ENCODE results near the gene SLC4A1AP. TPM values are rescaled to one million over a fixed set of nuclear protein-coding genes. Genes with fewer than 3 reads are reported as not detected.

Gene SLC4A1AP
- total and polyA plus RNA-seq, 2 of the 13 experiments (the other 11 are each of a cell fraction or from before 2014, with no cell fraction given), result 15.3 to 44.6 TPM

DNA sequence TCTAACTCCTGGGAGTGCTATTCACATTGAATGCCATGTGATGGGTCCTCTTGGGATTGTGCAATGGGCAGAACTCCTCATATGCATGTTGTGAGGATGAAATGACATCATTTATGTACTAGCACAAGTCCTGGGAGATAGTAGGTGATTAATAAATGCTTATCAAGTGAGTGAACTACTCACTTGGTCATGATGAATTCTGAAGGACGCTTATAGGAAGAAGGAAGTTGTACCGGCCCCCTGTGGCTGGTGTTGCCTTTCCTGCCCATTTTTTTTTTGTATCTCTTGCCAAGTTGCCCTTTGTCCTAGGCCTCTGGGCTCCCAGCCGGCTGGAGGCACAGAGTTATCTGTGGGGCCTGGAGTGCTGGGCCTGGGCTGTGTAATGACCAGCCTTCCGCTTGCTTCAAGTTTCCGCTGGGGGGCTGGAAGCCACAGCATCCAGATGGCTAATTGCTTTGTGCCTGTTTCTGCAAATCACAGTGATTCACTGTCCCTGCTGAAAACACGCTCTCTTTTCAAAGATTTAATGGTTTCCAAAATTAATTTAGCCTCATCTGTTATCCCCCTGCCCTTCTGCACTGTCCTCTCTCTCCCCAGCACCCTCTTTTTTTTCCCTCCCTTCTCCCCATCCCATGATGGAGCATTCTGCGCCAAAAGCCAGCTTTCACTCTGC, 74.1 kb downstream of the SLC4A1AP start (continued):
- no peak; the same call in 1 of the 2 replicates for TF ChIP-seq ZNF782 (CRISPR knock-in tag; IDR thresholded peaks at IDR 0.05; ENCODE audit: borderline replicate concordance)
- 0 out of 2 replicates have a peak, but pooled peaks have one; percentile 59 for TF ChIP-seq ZSCAN12 (CRISPR knock-in tag; IDR thresholded peaks at IDR 0.05)
- no peak for TF ChIP-seq KLF6 (CRISPR knock-in tag; IDR thresholded peaks at IDR 0.05)
- no peak for TF ChIP-seq TBL1XR1 (IDR thresholded peaks at IDR 0.05; ENCODE audit: borderline replicate concordance, low read length, partially characterized antibody)
- TF ChIP-seq REPIN1 (CRISPR knock-in tag; IDR thresholded peaks at IDR 0.05; ENCODE audit: borderline replicate concordance, low read depth), result peak; percentile 11; the same call in 1 of the 2 replicates
- peak; percentile 49 for TF ChIP-seq RARA (CRISPR knock-in tag; IDR thresholded peaks at IDR 0.05)
- no peak; the same call in 1 of the 2 replicates for TF ChIP-seq JUND (CRISPR knock-in tag; IDR thresholded peaks at IDR 0.05)
- no peak for TF ChIP-seq ZFP36L2 (CRISPR knock-in tag; IDR thresholded peaks at IDR 0.05)
- TF ChIP-seq ZFP36 (IDR thresholded peaks at IDR 0.05; ENCODE audit: borderline replicate concordance, low read depth, low read length, partially characterized antibody), result no peak
- TF ChIP-seq ZNF207 (IDR thresholded peaks at IDR 0.05; ENCODE audit: borderline replicate concordance), result no peak
- TF ChIP-seq ZNF546 (CRISPR knock-in tag; conservative IDR thresholded peaks at IDR 0.05), result no peak
- no peak for TF ChIP-seq STAT5B (CRISPR knock-in tag; IDR thresholded peaks at IDR 0.05)
- no peak for TF ChIP-seq CCAR2 (optimal IDR thresholded peaks at IDR 0.05; ENCODE audit: low read depth, low read length)
- no peak for TF ChIP-seq MZF1 (CRISPR knock-in tag; IDR thresholded peaks at IDR 0.05; ENCODE audit: borderline replicate concordance)
- 0 out of 2 replicates have a peak, but pooled peaks have one; percentile 68 for TF ChIP-seq ZNF3 (CRISPR knock-in tag; IDR thresholded peaks at IDR 0.05)
- TF ChIP-seq ZNF136 (CRISPR knock-in tag; IDR thresholded peaks at IDR 0.05; ENCODE audit: low read depth), result no peak
- 0 out of 2 replicates have a peak, but pooled peaks have one; percentile 60 for TF ChIP-seq KLF11 (CRISPR knock-in tag; IDR thresholded peaks at IDR 0.05)
- TF ChIP-seq ZNF317 (CRISPR knock-in tag; IDR thresholded peaks at IDR 0.05), result no peak; the same call in 1 of the 2 replicates
- TF ChIP-seq LCORL (IDR thresholded peaks at IDR 0.05), result no peak
- TF ChIP-seq LCORL (CRISPR knock-in tag; IDR thresholded peaks at IDR 0.05), result no peak
- TF ChIP-seq HINFP (CRISPR knock-in tag; IDR thresholded peaks at IDR 0.05; ENCODE audit: low read depth), result no peak
- TF ChIP-seq ELF4 (CRISPR knock-in tag; IDR thresholded peaks at IDR 0.05; ENCODE audit: borderline replicate concordance), result peak; percentile 90; the same call in 1 of the 2 replicates
- no peak for TF ChIP-seq NR3C1 (CRISPR knock-in tag; IDR thresholded peaks at IDR 0.05)
- TF ChIP-seq ZNF124 (CRISPR knock-in tag; IDR thresholded peaks at IDR 0.05), result peak; percentile 40; the same call in 1 of the 2 replicates
- TF ChIP-seq ELK4 (CRISPR knock-in tag; IDR thresholded peaks at IDR 0.05; ENCODE audit: borderline replicate concordance), result no peak
- TF ChIP-seq, protein P1, sequence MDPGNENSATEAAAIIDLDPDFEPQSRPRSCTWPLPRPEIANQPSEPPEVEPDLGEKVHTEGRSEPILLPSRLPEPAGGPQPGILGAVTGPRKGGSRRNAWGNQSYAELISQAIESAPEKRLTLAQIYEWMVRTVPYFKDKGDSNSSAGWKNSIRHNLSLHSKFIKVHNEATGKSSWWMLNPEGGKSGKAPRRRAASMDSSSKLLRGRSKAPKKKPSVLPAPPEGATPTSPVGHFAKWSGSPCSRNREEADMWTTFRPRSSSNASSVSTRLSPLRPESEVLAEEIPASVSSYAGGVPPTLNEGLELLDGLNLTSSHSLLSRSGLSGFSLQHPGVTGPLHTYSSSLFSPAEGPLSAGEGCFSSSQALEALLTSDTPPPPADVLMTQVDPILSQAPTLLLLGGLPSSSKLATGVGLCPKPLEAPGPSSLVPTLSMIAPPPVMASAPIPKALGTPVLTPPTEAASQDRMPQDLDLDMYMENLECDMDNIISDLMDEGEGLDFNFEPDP (CRISPR knock-in tag; conservative IDR thresholded peaks at IDR 0.05), result no peak

Measured in HepG2 (cell line).